ENCODE measurements around the gene SETD7.
A peak's percentile ranks its signal among the peaks of the same experiment; 100 is the strongest.

Gene SETD7

DNA sequence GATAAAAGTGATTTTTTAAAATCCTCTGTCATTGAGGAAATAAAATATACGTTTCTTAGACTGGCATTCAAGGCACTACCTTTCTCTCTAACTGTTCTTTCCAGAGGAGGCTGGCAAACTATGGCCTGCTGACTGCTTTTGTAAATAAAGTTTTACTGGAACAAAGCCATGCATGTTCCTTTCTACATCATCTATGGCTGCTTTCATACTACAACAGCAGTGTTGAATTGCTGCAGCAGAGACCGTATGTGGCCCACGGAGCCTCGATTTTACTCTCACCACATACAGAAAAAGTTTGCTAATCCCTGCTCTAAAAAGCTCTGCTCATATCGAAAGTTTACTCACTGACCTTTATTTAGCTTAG is 20.2 kb downstream of the SETD7 start:
- no peak for TF ChIP-seq CTCF (IDR thresholded peaks at IDR 0.05)

- no peak for TF ChIP-seq CTCF (IDR thresholded peaks at IDR 0.05)
These were observed 20.7 kb downstream of the SETD7 start for GRCh38 chr4:139535228-139535870.

- TF ChIP-seq CTCF (IDR thresholded peaks at IDR 0.05): no peak
These were observed 21.6 kb downstream of the SETD7 start for GRCh38 chr4:139534287-139534950.

GRCh38 chr4:139533511-139533910 is 22.5 kb downstream of the SETD7 start:
- no peak for TF ChIP-seq CTCF (IDR thresholded peaks at IDR 0.05)

DNA sequence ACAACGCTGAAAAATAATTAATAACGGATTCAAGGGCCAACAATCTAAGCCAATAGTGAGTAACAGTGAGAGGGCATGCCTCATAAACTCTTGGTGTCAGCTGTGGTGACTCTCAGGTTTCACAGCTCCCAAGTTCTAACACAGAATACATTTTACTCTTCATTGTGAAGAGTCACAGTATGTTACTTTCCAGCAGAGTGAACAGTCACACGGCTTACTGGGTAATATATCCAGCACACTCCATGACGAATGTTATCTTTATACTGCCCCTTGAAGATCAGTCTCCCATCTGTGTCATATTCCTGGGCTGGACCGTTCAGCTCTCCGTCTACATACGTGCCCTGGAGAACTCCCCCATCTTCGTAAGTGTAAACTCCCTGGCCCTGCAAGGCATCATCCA is 23.1 kb downstream of the SETD7 start:
- no peak for TF ChIP-seq CTCF (IDR thresholded peaks at IDR 0.05)

DNA sequence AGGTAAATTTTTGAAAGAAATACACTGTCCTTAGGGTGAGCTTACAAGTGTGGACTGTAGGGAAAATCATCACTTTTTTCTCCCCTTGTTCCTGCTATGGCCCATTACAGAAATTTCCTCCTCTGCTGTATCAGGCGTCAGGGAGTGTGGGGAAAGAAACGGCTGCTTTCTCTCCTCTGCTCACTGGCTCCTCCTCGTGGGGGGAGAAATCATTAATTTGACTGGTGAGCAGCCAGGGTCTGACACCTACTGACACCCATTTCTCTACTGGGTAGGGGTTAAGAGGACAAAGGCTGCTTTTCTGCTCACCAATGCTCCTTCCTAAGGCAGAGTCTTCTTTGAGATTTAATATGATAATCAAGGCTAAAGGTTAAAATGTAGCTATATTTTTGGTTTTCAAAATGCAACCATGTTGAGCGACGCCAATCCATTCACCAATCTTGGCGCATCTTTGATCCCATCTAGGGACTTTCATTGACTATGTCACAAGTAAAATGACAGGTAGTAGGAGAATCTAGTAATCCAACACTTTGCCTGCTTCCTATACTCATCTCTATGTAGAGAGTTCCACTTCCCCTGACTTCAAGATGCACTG is 25.1 kb downstream of the SETD7 start:
- TF ChIP-seq CTCF (IDR thresholded peaks at IDR 0.05): peak; percentile 50

- no peak for TF ChIP-seq CTCF (IDR thresholded peaks at IDR 0.05)
These were observed 27.5 kb downstream of the SETD7 start for GRCh38 chr4:139528377-139529005.

Measured in LNCAP (cell line).